K562 (cell line): ENCODE data around the gene ZBTB7A. TPM values are rescaled to one million over a fixed set of nuclear protein-coding genes. Genes with fewer than 3 reads are reported as not detected.

Source experiments
- CCAR2 ChIP-seq: fragments of 200-400 bp; formaldehyde crosslinking; IDR thresholded peaks from 2 replicates; pipeline ENCODE4 v1.6.1; 2017; ENCODE audit warnings: mild to moderate bottlenecking, low read depth, low read length
- HDAC3 ChIP-seq: fragments of 450-650 bp; IDR thresholded peaks from 2 replicates; pipeline ENCODE4 v1.6.1; 2018; ENCODE audit warnings: borderline replicate concordance, mild to moderate bottlenecking, moderate library complexity; ENCODE audit not compliant: partially characterized antibody
- L3MBTL2 ChIP-seq: fragments of 450-650 bp; IDR thresholded peaks from 2 replicates; pipeline ENCODE4 v1.6.1; 2016; ENCODE audit warnings: mild to moderate bottlenecking, moderate library complexity
- NR2C2 ChIP-seq, 2 experiments: fragments of 200-800 bp in 1 of 2; sonication (Bioruptor generic) in 1 of 2; sonication (generic) in 1 of 2; formaldehyde crosslinking in 1 of 2; IDR thresholded peaks; 2 replicates each; pipeline versions ENCODE4 v1.6.1 to v1.8.0; 2016 to 2022; ENCODE audit warnings: mild to moderate bottlenecking in 1 of 2, missing compliant biosample characterization in 1 of 2, missing genetic modification characterization in 1 of 2, missing genetic modification reagents in 1 of 2
- SAP30 ChIP-seq: fragments of 200-600 bp; sonication (generic); IDR thresholded peaks from 2 replicates; pipeline ENCODE4 v1.6.1; 2012; ENCODE audit warnings: borderline replicate concordance, low read depth, mild to moderate bottlenecking, moderate library complexity, low read length, control low read depth, inconsistent platforms; ENCODE audit not compliant: insufficient read depth, poor library complexity, severe bottlenecking
- SMARCE1 ChIP-seq: fragments of 450-650 bp; IDR thresholded peaks from 2 replicates; pipeline ENCODE4 v1.7.1; 2016; ENCODE audit warnings: mild to moderate bottlenecking
- SUPT5H ChIP-seq: fragments of 450-650 bp; IDR thresholded peaks from 2 replicates; pipeline ENCODE4 v1.6.1; 2016
- ZNF224 ChIP-seq: sonication (generic); formaldehyde crosslinking; IDR thresholded peaks from 2 replicates; pipeline ENCODE4 v1.8.0; 2022; ENCODE audit warnings: mild to moderate bottlenecking, missing genetic modification reagents
- ZNF589 ChIP-seq: fragments of 200-800 bp; sonication (Bioruptor generic); IDR thresholded peaks from 2 replicates; pipeline ENCODE4 v1.6.1; 2016; ENCODE audit warnings: low read depth, missing genetic modification characterization, missing compliant biosample characterization
- polyA plus RNA-seq, 8 experiments: library from polyadenylated mRNA; depleted of rRNA in 4 of 8; stranded (reverse) in 5 of 8; unstranded in 3 of 8; fragments of >200 nt; fragmentation: Nextera tagmentation in 2 of 8; fragmentation: Illumina TruSeq in 1 of 8; extraction: Ambion mirVana in 2 of 8; extraction: Trizol in 1 of 8; gene quantifications; 2 replicates each; pipeline versions ENCODE4 v1.2.1 to v1.2.3, GENCODE V29; 2011 to 2014; ENCODE audit warnings: inconsistent platforms in 1 of 8, missing spikeins in 1 of 8
- total RNA-seq, 7 experiments: library from RNA; depleted of rRNA in 6 of 7; stranded (reverse); fragments of >200 nt in 6 of 7; fragmentation: Illumina TruSeq in 2 of 7; extraction: Trizol in 2 of 7; gene quantifications; 2 replicates each; pipeline versions ENCODE4 v1.2.1 to v1.2.3, GENCODE V29; 2011 to 2021; ENCODE audit warnings: low replicate concordance in 1 of 7
- TF ChIP-seq, protein P1 (sequence below): fragments of 450-650 bp; IDR thresholded peaks from 2 replicates; pipeline ENCODE4 v1.6.1; 2016; ENCODE audit warnings: antibody characterized with exemption

The ZBTB7A gene
- total and polyA plus RNA-seq, 9 of the 15 experiments (the other 6 are each of a cell fraction or from before 2014, with no cell fraction given), result 0.11 to 34.0 (median 4.6) TPM

GRCh38 chr19:4077800-4078684 lies 11.3 kb upstream of the ZBTB7A start (continued):
- no peak for TF ChIP-seq ZNF589
- TF ChIP-seq NR2C2 (CRISPR knock-in tag; IDR thresholded peaks at IDR 0.05), result no peak
- peak; percentile 92 for TF ChIP-seq NR2C2 (tag; IDR thresholded peaks at IDR 0.05)
- TF ChIP-seq, protein P1, sequence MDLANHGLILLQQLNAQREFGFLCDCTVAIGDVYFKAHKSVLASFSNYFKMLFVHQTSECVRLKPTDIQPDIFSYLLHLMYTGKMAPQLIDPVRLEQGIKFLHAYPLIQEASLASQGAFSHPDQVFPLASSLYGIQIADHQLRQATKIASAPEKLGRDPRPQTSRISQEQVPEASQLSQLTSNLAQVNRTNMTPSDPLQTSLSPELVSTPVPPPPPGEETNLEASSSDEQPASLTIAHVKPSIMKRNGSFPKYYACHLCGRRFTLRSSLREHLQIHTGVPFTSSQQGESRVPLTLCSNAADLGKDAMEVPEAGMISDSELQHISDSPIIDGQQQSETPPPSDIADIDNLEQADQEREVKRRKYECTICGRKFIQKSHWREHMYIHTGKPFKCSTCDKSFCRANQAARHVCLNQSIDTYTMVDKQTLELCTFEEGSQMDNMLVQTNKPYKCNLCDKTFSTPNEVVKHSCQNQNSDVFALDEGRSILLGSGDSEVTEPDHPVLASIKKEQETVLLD, result no peak
- no peak for TF ChIP-seq CCAR2
- no peak for TF ChIP-seq SUPT5H
- no peak for TF ChIP-seq ZNF224 (CRISPR knock-in tag)
- TF ChIP-seq L3MBTL2, result 0 out of 2 replicates have a peak, but pooled peaks have one; percentile 42
- no peak for TF ChIP-seq SAP30
- no peak for TF ChIP-seq HDAC3
- TF ChIP-seq SMARCE1, result peak; percentile 30; the same call in 1 of the 2 replicates
